Heart right ventricle (tissue), 16 donors: Measurements from ENCODE around the gene CALD1. TPM values are rescaled to one million over a fixed set of nuclear protein-coding genes. Genes with fewer than 3 reads are reported as not detected.

Source experiments
- ATAC-seq, 8 donors: fragments of 200-7000 bp; cut with Tn5 transposase; one replicate each; pipeline ENCODE4 v1.9.1; 2020; ENCODE audit warnings: mild to moderate bottlenecking in 8 of 8, moderate library complexity in 8 of 8, moderate number of reproducible peaks in 1 of 8
- DNase-seq, 2 donors: peaks; one replicate each; pipeline ENCODE4 v3.0.0-alpha.2; 2020
- H3K27ac ChIP-seq, 10 donors: fragments of 200-600 bp; sonication (generic) in 2 of 10; one replicate each; pipeline versions ENCODE4 v1.5.0 to v1.8.0; 2020 to 2022; ENCODE audit warnings: mild to moderate bottlenecking in 3 of 10
- H3K27me3 ChIP-seq, 7 donors: fragments of 200-600 bp; one replicate each; pipeline ENCODE4 v1.8.0; 2021 to 2022; ENCODE audit warnings: mild to moderate bottlenecking in 2 of 7
- H3K36me3 ChIP-seq, 9 donors: fragments of 200-600 bp; sonication (generic) in 1 of 9; one replicate each; pipeline versions ENCODE4 v1.5.0 to v1.8.0; 2020 to 2022; ENCODE audit warnings: mild to moderate bottlenecking in 2 of 9
- H3K4me1 ChIP-seq, 9 donors: fragments of 200-600 bp; sonication (generic) in 1 of 9; one replicate each; pipeline versions ENCODE4 v1.5.0 to v1.8.0; 2020 to 2022; ENCODE audit warnings: mild to moderate bottlenecking in 4 of 9
- H3K4me3 ChIP-seq, 10 donors: fragments of 200-600 bp; sonication (generic) in 2 of 10; one replicate each; pipeline versions ENCODE4 v1.5.0 to v1.8.0; 2020 to 2022; ENCODE audit warnings: mild to moderate bottlenecking in 7 of 10, moderate library complexity in 2 of 10
- H3K9me3 ChIP-seq, 11 donors: fragments of 200-600 bp in 10 of 11; sonication (generic) in 2 of 11; one replicate each; pipeline versions ENCODE4 v1.5.0 to v1.8.0; 2013 to 2022; ENCODE audit warnings: mild to moderate bottlenecking in 2 of 11, control low read depth in 1 of 11, moderate library complexity in 1 of 11
- CTCF ChIP-seq, 9 donors: fragments of 200-600 bp; sonication (generic) in 2 of 9; IDR thresholded peaks; one replicate each; pipeline versions ENCODE4 v1.5.0 to v1.8.0; 2021 to 2022; ENCODE audit warnings: antibody characterized with exemption in 9 of 9, mild to moderate bottlenecking in 5 of 9, moderate library complexity in 1 of 9
- WGBS, 2 donors: extraction: QIAGEN DNeasy Blood & Tissue Kit; methylation state at CpG; one replicate each; pipeline ENCODE4 v1.1.7; 2013; ENCODE audit warnings: inconsistent platforms in 1 of 2; 5-methylcytosine and 5-hydroxymethylcytosine counted together
- intact Hi-C, 10 donors: fragments of 100-400 bp; cut with DNase I; formaldehyde crosslinking; loops; one replicate each; pipeline versions ENCODE4 v1.11.1 to v1.14.2; 2022
- polyA plus RNA-seq, 2 donors: library from polyadenylated mRNA; stranded (reverse); fragments of 200-250 nt; gene quantifications; one replicate each; pipeline ENCODE4 v1.2.3, GENCODE V29; 2013
- total RNA-seq, 10 donors: library from RNA; stranded (reverse); fragmentation: NEBNext Ultra II Directional in 3 of 10; extraction: Animal tissue kit (Norgen Biotek cat#: 25700) in 3 of 10; gene quantifications; one replicate each; pipeline versions ENCODE4 v1.2.1 to v1.2.4, GENCODE V29; 2021 to 2023
- donor health status: Arrhythmogenic right ventricular cardiomyopathy.
- donor health status: ischemic (EF 13 %, LVEDD 7.1; RV severe dilation, severe dysfunction).
- donor health status: healthy with polysubstance abuse.
- donor health status: DM: no; HTN: yes; CAD: no.
- donor health status: DM: no; HTN: no; CAD: no.
- donor health status: ischemic (EF 25% LVEDD 6.9; RV normal size, moderate dysfunction).
- donor health status: ischemic (EF 25% LVEDD 5.7; RV mildly dilated, moderate dysfunction).
- donor health status: healthy.
- donor health status: DM: yes; HTN: yes; CAD: no.
- donor health status: Ischemic cardiomyopathy.
- donor health status: ischemic (EF 35%, LVEDD 5.7; RV mildly dilated, moderate dysfunction).
- donor health status: nonischemic (EF 11% LVEDD 7.7; RV severe dilation, severe dysfunction).
- donor health status: DM: yes; HTN: yes; CAD: no.
- donor health status: PGD.
- donor health status: ischemic (EF 29% LVEDD 5.4; RV normal size, mild dysfunction).
- donor health status: nonischemic (EF 23%, LVEDD 6.1; RV moderate dilation, normal function).

Gene CALD1
- total and polyA plus RNA-seq, 12 donors, result 69.9 to 180 (median 126) TPM

- peaks cover 3 to 100% (median 69%) of the 10 kb centered on the region in 9 donors for H3K36me3 ChIP-seq
- no peak for DNase-seq
- no peak for TF ChIP-seq CTCF (IDR thresholded peaks at IDR 0.05)
- H3K27me3 ChIP-seq, result no peaks in the 10 kb centered on the region
- peaks cover 0 to 7% (median 0%) of the 10 kb centered on the region in 9 donors for H3K4me1 ChIP-seq
- H3K4me3 ChIP-seq, result no peak overlapping the region
- H3K27ac ChIP-seq, result no peak overlapping the region
- 93 to 96% methylated on average over 4 of the region's 4 CpGs for WGBS, 2 donors
- no peak for ATAC-seq
- no peaks in the 10 kb centered on the region for H3K9me3 ChIP-seq
- intact Hi-C loops, result loop anchor here in 2 of 10 donors (10.0 kb wide), 2 partner anchors 193 to 253 kb away; no protein-coding TSS in a partner anchor
Measured at GRCh38 chr7:134948246-134948645, 168.8 kb downstream of the CALD1 start.

GRCh38 chr7:134948736-134949135, 169.3 kb downstream of the CALD1 start:
- TF ChIP-seq CTCF (IDR thresholded peaks at IDR 0.05), result no peak
- 81 to 92% methylated on average over 1 of the region's 1 CpG for WGBS, 2 donors
- H3K9me3 ChIP-seq, result no peaks in the 10 kb centered on the region
- no peak overlapping the region for H3K4me3 ChIP-seq
- no peak for ATAC-seq
- no peaks in the 10 kb centered on the region for H3K27me3 ChIP-seq
- peak overlapping the region in 1 of 10 donors; percentile 5 for H3K27ac ChIP-seq
- intact Hi-C loops, result loop anchor here in 2 of 10 donors (10.0 kb wide), 2 partner anchors 194 to 254 kb away; no protein-coding TSS in a partner anchor
- peaks cover 0 to 4% (median 0%) of the 10 kb centered on the region in 9 donors for H3K4me1 ChIP-seq
- peaks cover 3 to 100% (median 74%) of the 10 kb centered on the region in 9 donors for H3K36me3 ChIP-seq
- DNase-seq, result no peak

- no peak for TF ChIP-seq CTCF (IDR thresholded peaks at IDR 0.05)
- Histone ChIP-seq H3K9me3 (no peaks in the 10 kb centered on the region), H3K27ac (peak overlapping the region in 1 of 10 donors; percentile 5), H3K4me3 (no peak overlapping the region), H3K36me3 (peaks cover 3 to 100% (median 76%) of the 10 kb centered on the region in 9 donors), H3K4me1 (no peaks in the 10 kb centered on the region), H3K27me3 (no peaks in the 10 kb centered on the region)
- 80% methylated on average over 3 of the region's 3 CpGs for WGBS, 2 donors
- ATAC-seq, result no peak
- DNase-seq, result no peak
- intact Hi-C loops, result loop anchor here in 2 of 10 donors (10.0 kb wide), 2 partner anchors 194 to 254 kb away; no protein-coding TSS in a partner anchor
Measured at GRCh38 chr7:134949171-134949570, 169.7 kb downstream of the CALD1 start.

- ATAC-seq, result peak in 4 of 8 donors; percentile 23 to 55 (median 36)
- Histone ChIP-seq H3K4me3 (no peak overlapping the region), H3K4me1 (no peaks in the 10 kb centered on the region), H3K27me3 (no peaks in the 10 kb centered on the region), H3K36me3 (peaks cover 3 to 100% (median 69%) of the 10 kb centered on the region in 9 donors), H3K9me3 (no peaks in the 10 kb centered on the region), H3K27ac (peak overlapping the region in 1 of 10 donors; percentile 16)
- 59 to 63% methylated on average over 9 of the region's 9 CpGs for WGBS, 2 donors
- peak; percentile 25 to 72 (median 59) for TF ChIP-seq CTCF (IDR thresholded peaks at IDR 0.05)
- DNase-seq, result no peak
- intact Hi-C loops, result loop anchor here in 7 of 10 donors (2.0 to 5.0 kb wide), 4 partner anchors 262 to 322 kb away; no protein-coding TSS in a partner anchor
Measured at GRCh38 chr7:134954197-134955082, 175.0 kb downstream of the CALD1 start.
